NCI-H2196 treated with DMSO at 0.1 percent for 48 hours (cell line): ENCODE measurements around the gene SERPINB12.

Experiments used
- DNase-seq: peaks from one replicate; lab custom pipeline; 2025; ENCODE audit not compliant: unreplicated experiment; lab: John Stamatoyannopoulos, UW

SERPINB12 gene

DNA sequence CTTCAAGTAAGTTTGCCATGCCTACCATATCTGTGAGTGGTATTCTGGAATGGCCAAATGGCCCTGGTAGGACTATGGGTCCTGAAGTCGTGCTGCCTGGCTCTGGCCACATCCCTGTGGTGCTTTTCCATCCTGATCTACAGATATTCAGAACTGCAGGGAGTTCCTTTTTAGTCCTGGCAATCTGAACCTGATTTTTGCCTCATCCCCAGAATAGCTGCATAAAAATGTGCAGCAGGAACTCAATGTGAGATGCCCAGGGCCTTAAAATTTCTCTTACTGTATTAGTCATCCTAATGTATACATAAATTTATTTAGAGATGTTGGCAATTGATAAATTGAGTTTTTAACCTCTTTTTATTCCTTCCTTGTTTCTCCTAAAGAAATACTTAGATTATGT lies 50.3 kb downstream of the SERPINB12 start:
- no peak for DNase-seq

DNA sequence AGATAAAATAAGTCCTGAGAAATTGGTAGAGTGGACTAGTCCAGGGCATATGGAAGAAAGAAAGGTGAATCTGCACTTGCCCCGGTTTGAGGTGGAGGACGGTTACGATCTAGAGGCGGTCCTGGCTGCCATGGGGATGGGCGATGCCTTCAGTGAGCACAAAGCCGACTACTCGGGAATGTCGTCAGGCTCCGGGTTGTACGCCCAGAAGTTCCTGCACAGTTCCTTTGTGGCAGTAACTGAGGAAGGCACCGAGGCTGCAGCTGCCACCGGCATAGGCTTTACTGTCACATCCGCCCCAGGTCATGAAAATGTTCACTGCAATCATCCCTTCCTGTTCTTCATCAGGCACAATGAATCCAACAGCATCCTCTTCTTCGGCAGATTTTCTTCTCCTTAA lies 54.8 kb downstream of the SERPINB12 start:
- no peak for DNase-seq

DNA sequence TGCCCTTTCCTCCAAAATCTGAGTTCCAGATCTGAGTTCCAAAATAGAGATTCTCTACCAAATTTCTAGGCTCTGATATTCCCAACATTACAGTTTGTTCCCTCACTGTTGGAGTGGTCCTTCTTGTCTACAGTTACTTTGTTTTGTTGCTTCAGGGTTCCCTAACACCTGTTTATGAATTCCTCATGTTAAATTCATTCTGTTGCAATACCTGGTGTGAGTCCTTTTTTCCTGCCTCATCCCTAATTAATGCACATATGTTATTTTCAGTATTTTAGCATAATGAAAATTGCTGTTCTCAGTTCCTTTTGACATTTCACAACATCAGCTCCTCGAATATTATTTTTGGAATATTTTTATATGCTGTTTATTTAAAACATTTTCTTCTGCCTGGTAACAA lies 61.2 kb downstream of the SERPINB12 start:
- no peak for DNase-seq

DNA sequence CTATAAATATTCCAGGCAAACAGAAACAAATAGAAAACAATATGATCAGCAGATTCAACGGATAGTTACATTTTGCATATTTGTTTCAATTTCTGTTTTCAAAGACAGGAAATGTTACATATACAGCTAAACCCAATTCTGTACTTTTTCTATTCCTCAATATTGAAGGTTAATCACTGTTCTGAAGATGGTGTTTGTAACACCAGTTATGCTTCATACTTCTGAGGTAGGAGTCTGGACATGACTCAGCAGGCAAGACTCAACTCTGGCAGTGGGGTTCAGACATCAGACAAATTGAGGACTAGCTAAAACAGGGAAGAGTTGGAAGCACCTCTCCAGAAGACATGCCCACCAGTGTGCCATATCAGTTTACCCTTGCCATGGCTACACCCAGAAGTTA lies 61.6 kb downstream of the SERPINB12 start:
- DNase-seq: no peak

DNA sequence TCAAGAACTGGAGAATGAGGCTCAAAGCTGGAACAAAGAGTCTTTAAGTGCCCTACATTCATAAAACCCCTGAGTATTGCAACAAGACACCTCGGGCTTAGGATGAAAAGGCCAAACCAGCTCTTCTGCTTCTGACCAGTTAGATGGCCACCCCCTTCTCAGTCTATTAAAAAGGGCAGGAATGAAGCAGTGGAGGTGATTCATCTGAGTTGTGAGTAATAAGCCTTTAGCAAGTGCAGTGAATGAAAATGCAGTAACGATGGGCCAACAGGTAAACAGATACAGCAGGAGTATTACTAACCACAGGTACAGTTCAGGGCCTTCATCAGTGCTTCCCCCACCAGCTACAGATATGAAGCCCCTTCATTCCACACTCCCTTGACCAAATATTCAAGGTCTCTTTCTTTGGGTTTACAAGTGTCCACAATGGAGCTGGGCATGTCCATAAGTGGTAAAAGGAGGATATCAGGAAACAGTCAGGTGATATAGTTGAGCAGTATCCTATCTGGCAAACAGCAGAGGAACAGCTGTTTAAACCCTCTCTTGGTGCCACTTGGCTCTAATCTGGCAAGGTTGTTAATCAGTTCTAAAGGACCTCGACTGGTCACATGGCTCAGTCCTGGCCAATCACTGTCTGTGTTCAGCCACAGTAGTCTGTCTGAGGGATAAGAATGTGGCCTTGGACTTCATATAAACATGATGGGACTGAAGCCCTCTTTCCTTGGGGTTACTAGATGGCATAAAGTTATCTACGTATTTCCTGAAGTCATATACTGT lies 62.8 kb downstream of the SERPINB12 start:
- peak; percentile 71 for DNase-seq

DNA sequence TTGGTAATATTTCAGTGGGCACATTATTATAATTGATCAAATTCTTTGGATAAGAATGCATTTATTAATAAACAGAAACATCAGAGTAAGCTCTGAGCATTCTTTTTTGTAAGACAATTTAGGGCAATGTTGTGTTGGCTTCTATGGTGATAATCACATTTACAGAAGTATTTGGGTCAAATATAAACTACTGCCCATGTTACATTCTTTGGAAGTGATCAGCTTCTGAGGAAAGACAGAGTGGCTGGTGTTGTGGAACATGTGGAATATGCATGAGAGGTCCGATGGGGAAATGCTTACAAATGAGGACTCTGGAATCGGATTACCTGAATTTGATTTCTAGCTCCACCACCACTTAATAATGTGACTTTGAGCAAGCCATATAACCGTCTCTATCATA lies 64.4 kb downstream of the SERPINB12 start:
- DNase-seq: no peak

DNA sequence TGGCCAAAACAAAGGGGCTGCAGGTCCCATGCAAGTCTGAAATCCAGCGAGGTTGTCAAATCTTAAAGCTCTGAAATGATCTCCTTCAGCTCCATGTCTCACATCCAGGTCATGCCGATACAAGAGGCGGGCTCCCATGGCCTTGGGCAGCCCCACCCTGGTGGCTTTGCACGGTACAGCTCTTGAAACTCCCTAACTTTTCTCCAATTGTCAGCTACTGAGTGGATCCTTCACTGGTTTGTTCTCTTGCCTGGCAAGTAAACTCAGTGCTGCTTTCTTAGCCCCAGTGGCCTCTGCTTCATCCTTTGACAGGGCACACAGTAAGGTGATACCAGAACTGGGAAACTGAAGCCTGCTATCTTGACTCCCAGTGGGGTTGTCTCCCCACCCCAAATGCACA lies 71.3 kb downstream of the SERPINB12 start:
- DNase-seq: no peak

DNA sequence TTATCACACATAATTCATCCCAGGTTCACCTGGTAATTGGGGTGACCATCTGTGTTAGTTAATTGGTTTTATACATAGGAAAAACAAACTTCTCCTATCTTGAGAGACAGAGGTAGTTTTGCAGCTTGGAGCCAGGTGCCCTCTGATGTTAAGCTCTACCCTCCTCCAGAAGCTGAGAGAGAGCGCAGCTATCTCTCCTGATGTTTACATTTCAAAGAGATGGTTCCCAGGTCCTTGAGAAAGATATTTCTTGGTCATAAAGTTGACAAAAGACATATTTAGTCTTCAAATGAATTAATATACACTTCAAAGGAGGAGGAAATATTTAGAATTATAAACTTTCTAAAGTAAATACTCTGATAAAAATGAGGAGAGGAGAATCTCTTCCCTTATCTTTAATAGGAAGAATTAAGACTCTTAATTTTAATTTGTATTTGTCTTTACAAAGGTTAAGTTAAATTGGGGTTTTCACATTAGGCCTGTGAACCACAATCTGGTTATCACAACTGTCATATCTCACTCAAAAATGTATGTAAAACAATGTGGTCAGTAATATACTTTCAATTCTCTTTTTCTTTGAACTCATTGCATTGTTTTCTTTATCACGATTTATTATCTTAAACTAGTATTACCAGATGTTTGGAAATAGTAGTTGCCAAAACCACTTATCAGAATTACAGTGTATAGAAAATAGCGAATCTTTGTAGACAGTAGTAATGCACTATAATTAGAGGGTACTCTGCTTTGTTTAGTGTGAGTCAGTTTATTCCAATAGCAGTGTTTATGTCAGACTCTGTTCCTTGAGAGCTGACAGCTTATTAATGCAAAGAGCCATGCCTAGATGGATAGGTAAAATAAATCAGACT lies 75.1 kb downstream of the SERPINB12 start:
- DNase-seq: no peak

DNA sequence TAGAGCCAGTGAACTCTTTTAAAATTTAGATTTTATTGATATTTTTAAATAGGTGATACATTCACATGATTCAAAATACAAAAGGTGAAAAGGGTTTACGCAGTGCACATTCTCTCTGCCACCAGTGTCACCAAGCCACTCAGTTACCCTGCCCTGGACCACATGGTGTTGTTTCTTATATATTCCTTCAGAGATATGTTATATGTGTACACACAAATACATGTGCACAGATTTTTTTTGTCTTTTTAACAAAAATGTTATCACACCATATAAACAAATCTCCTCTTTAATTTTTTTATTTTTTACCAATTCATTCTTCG lies 75.7 kb downstream of the SERPINB12 start:
- DNase-seq: no peak
